Daoy (cell line): ENCODE measurements around the gene IRAK1. TPM values are rescaled to one million over a fixed set of nuclear protein-coding genes. Genes with fewer than 3 reads are reported as not detected.
"Not testable (repeated sequence)": the region's sequence is repeated elsewhere in the genome, so short reads cannot be mapped to it uniquely, and the experiment has no call there.

Source experiments
- DNase-seq: peaks from one replicate; pipeline ENCODE4 v3.0.0-alpha.2; 2015; ENCODE audit warnings: low read depth
- total RNA-seq: library from RNA; depleted of rRNA; stranded (reverse); fragments of >200 nt; shearing (Covaris generic); gene quantifications from 2 replicates; pipeline ENCODE4 v1.2.3, GENCODE V29; 2014

Gene IRAK1
- total RNA-seq, 1 experiment from 2014 or later, result 49.2 TPM

DNA sequence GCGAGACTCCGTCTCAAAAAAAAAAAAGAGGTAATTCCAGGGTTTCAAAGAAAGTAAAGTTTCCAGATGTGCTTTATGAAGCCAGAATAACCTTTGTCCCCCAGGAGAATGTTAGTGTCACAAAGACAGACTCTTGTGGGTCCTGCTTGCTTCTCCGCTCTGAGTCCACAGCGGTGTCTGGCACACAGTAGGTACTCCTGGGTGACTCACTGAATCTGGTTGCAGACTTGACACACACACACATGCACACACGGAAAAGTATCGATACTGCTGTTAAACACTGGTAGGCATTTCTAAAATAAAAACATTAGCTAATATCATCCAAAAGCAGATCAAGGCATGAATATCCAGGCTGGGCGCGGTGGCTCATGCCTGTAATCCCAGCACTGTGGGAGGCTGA lies 24.2 kb downstream of the IRAK1 start:
- DNase-seq, result no peak

DNA sequence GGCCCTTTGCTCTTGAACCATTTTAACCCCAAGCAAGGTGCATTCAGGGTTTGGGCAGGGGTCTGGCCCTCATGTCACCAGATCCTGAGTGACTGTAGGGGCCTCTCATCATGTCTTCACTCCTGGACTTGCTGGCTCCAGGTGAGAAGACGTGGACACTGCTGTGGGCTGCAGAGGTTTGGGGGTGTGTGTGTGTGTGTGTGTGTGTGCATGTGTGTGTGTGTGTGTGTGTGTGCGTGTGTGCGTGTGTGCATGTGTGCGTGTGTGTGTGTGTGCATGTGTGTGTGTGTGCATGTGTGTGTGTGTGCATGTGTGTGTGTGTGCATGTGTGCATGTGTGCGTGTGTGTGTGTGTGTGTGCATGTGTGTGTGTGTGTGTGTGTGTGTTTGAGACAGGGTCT lies 25.3 kb downstream of the IRAK1 start:
- DNase-seq, result not testable (repeated sequence)

DNA sequence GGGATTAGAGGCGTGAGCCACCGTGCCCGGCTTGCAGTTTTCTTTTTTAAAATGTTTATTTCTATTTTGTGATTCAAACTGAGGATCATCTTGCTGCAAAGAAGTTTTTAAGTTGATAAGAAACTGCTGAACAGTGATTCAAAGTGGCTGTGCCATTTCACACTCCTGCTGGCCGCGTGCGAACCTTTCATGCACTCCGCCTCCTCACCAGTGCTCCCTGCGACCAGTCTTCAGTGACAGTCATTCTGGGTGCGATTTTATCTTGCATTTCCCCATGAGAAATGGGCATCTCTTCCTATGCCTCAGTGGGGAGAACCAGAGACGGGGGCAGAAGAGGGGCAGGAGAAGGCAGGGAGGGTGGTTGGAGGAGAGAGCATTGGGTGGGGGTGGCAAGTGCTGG lies 25.7 kb downstream of the IRAK1 start:
- no peak for DNase-seq

DNA sequence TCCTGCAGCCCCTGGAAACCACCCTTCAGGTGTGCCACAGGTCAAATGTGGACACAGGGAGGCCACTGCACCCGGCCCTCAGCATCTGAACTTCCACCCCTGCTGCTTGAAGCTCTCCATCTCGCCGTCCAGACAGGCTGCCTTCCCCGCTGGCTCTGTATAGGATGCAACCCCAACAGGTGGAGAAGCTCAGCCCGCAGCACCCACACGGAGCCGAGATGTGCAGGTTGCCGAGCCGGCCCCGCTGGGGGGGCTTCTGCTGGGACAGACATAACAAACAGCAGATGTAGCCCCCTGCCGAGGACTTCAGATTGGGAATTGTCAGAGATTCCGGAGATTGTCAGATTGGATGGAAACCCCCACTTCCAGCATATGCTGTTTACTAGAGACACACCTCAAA lies 26.6 kb downstream of the IRAK1 start:
- DNase-seq, result no peak

DNA sequence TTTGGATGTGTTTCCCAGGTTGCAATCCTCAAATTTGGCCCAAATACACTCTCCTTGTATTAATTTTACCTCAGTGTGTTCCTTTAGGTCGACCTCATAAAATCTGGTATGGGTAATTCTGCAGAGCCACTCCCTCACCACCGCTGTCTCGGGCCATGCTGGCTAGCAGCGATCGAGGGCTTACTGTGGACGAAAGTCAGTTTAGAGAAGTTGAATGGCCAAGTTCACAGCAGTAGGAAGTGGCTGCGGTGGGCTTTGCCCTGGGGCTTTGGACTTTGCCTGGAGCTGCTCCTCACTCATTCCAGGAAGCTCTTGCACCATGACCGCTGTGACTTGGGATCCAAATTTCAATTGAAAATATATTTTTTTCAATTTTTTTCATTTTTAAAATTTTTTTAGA lies 27.5 kb downstream of the IRAK1 start:
- DNase-seq, result no peak

DNA sequence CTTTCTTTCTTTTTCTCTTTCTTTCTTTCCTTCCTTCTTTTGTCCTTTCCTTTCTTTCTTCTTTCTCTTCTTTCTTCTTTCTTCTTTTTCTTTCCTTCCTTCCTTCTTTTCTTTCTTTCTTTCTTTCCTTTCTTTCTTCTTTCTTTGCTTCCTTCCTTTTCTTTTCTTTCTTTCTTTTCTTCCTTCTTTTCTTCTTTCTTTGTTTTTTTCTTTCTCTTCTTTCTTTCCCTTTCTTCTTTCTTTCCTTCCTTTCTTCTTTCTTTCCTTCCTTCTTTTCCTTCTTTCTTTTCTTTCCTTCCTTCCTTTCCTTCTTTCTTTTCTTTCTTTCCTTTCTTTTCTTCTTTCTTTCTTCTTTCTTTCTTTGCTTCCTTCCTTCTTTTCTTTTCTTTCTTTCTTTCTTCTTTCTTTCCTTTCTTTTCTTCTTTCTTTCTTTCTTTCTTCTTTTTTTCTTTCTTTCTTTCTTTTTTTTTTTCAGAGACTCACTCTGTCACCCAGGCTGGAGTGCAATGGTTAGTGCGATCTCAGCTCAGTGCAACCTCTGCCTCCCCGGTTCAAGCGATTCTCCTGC lies 28.6 kb downstream of the IRAK1 start:
- DNase-seq, result no peak

DNA sequence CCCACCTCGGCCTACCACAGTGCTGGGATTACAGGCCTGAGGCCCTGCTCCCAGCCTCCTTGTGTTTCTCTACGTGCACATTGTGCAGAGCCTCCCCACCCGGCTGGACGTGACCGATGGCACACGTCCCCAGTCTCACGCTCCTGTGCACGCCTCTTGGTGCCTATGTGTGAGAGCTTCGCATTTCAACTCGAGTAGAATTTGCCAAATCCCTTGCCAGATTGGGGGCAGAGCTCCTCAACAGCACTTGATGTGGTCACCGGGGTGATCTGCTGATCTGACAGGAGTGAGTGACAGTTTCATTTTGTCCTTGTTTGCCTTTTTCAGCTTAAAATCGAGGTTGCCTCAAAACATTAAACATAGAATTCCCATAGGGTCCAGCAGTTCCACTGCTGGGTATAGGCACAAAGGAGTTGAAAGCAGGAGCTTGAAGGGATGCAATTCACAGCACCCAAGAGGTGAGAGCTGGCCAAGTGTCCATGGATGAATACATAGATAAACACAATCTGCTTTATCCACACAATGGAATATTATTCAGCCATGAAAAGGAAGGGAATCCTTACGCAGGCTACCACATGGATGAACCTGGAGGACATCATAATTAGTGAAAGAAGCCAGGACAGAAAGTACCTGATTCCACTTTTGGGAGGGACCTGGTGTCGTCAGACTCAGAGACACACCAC lies 29.6 kb downstream of the IRAK1 start:
- DNase-seq, result no peak

DNA sequence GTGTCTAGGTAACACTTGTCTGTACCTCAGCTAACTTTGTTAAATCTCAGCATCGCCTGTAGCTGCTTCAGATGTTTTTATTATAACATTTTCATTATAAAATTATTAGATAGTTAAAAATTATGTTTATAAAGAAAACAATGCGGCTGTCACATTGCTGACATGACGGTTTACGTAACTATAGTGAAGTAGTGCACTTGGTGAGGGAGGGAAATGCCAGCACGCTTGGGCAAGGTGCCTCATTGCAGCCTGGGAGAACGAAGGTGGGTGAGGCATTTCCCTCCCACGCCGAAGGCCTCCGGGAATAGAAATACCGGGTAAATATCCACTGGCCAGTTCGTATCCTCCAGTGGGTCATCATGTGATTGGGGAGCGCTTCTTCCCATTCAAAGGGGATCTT lies 31.2 kb downstream of the IRAK1 start:
- DNase-seq, result no peak

DNA sequence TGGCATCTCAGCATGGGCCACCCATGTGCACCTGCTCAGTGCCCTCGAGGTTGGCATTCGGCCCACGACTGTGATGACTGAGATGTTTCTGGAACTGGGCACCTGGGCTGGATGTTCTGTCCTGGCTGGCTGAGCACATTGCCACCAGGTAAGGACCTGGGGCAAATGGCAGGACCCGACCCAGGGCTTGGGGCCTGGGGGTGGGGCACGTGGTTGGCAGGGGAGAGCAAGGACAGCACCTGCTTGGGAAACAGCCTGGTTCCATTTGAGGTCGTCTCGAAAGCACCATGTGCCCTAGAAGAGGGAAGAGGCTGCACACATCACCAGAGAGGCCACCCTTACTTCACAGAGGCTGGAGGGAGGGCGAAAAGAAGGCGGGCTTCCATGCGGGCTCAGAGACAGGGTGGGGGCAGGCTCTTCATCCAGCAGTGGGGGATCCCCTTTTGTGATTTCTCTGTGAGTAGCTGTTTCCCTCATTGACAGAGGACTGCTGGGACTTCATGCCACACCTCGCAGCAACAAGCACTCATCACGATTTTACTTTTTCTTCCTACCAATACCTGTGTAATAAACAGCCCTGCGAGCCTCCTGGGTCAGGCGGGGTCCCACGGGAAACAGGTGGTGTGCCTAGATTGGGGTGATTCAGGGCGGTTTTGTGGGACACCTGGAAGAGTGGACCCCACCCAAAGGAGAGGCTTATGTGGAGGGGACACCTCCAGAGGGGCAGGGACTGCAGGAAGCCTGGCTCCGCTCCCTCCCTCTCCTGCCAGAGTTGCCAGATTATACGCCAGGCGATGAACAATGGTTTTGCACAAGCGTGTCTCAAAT lies 35.1 kb downstream of the IRAK1 start:
- DNase-seq, result no peak

DNA sequence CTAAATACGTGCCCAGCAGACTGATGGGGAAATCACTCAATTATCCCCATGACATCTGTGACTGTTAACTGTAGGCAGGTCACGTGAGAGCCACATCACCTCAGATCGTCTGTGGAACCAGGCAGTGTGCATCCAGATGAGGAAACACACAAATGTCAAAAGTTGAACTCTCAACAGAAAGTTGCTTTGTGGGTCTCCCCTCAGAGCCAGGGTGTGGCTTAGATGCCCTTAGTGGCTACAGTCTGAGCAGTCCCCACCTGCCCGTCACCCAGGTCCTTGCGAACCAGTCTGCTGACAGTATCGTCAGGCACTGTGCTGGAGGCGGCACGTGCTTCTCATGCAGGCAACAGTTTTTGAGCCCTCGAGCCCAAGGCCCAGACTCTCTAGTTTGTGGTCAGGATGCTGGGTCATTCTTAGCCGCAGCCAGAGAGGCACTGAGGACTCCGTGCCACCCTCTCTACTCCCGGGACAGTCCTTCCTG lies 36.3 kb downstream of the IRAK1 start:
- DNase-seq, result no peak

DNA sequence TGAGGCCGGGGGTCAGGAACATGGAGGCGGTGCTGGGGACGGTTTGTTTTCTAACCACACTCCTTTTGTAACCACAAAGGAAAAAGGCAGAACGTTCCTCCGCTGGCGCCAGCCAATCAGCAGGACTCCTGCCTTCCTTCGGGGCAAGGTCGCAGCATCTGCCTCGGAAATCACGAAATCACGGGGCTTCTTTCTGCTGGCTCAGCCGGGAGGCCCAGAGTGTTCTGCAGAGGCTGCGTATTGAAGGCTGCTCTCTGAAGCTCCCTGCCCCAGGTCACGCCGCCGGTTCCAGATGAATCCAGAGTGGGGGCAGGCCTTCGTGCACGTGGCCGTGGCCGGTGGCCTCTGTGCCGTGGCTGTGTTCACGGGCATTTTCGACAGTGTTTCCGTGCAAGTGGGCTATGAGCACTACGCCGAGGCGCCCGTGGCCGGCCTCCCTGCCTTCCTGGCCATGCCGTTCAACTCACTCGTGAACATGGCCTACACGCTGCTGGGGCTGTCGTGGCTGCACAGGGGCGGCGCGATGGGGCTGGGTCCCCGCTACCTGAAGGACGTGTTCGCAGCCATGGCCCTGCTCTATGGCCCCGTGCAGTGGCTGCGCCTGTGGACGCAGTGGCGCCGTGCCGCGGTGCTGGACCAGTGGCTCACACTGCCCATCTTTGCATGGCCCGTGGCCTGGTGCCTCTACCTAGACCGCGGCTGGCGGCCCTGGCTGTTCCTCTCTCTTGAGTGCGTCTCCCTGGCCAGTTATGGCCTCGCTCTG lies 37.8 kb downstream of the IRAK1 start:
- DNase-seq, result no peak

DNA sequence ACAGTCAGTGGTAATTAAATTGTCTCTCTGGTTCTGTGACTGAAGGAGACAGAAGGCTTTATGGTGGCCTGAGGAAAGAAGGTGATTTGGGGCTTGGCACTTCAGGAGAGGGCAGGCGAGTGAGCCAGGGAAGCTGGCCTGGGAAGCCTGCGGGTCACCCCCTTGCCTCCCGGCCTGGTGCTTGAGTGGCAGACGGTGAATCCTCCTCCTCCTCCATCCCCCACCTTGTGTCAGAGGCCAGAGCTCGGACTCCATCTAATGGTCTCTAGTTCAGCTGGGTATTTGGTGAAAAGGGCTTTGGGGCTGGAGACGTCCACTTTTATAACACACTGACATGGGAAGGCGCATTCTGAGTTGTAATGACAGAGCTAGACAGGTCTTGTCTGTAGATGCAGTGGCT lies 38.5 kb downstream of the IRAK1 start:
- DNase-seq, result no peak

DNA sequence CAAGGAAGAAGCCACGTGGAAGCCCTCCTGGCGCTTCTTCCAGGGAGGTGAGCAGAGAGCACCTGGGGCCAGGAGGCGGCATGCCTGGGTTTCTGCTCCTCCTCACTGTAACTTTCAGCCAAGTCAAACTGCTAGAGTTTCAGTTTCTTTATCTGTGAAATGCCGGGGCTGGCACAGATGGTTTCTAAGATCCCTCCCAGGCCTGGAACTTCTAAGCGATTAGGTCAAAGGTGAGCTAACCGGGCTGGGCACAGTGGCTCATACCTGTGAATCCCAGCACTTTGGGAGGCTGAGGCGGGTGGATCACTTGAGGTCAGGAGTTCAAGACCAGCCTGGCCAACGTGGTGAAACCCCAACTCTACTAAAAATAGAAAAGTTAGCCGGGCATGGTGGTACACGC lies 39.3 kb downstream of the IRAK1 start:
- not testable (repeated sequence) for DNase-seq

DNA sequence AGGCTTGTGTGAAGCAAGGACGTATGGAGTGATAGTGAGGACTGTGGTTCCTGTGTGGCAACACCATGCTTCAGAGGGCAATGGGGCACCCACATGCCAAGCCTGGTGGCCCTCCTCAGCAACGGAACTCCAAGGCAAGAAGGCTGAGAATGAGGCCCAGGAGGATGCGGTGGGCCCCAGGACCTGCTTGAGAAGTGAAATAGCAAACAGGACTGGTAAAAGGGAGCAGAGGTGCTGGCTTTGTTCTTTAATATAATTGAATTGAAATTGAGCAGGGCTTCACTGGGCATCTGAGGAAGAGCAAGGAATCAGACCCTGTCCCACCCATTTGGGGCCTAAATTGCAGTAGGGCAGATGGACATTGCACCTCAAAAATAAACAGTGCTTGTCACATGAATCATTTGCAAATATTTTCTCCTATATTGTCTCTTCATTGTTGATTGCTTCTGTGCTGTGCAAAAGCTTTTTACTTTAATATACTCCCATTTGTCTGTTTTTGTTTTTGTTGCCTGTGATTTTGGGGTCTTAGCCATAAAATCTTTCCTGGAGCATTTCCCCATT lies 44.9 kb downstream of the IRAK1 start:
- no peak for DNase-seq

DNA sequence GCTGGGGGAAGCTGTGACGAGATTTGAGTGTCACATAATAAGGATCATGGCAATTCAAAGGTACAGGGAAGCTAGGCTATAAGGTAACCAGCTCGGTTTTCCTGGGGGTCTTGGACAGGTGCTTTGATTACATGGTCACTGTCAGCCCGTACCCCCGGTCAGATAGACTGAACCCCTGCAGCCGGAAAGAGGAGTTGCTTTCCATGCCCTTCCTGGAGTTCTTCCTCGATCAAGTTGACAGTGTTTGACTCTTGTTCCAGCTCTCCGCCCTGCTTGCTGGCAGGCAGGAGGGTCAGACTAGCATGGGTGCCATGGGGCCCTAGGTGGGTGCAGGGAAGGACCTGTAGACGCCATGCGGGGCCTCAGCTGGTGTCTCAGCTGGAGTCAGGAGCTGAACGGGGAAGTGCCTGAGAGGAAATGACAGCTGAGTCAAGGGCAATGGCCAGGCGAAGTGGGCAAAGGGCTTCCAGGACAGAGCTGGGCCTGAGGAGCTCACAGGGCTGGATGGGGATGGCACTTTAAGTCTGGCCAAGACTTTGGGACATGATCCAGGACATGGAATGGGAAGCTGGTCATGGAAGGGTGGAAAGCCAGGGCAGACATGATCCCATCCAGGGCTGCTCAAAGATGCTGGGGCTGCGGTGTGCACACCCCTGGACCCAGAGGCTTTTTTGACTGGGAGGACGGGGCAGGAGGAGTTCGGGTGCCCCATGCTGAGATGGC lies 45.5 kb downstream of the IRAK1 start:
- no peak for DNase-seq

DNA sequence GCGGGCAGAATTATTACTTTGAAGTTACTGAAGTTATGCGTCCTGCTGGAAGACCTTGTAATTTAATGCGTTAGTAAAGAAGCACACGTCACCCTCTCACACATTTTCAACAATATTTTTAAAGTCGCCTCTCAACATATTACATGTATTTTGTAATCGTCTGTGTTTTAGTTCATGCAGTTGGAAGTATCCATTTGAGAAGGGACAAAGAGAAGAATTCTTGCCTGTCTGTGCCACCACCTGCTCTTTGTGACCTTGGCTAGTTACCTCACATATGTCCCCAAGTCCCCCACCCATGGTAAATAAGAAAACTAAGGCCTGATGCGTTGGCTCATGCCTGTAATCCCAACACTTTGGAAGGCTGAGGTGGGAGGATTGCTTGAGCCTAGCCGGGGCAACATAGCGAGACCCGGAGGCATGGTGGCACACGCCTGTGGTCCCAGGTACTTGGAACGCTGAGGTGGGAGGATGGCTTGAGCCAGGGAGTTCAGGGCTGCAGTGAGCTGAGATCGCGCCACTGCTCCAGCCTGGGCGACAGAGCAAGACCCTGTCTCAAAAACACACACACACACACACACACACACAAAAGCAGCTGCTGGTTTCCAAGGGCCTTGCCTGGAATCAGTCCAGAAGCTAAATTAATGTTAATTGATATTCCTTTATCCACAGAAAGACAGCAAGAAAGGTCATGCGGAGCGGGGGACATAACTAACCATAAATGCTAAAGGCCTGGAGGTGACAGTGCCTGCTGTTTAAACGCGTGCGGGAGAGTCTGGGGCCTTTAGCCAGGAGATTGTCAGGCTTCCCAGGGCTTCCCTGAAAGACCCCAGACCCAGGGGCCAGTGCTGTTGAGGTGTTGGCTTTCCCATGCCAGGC lies 46.3 kb downstream of the IRAK1 start:
- no peak for DNase-seq

DNA sequence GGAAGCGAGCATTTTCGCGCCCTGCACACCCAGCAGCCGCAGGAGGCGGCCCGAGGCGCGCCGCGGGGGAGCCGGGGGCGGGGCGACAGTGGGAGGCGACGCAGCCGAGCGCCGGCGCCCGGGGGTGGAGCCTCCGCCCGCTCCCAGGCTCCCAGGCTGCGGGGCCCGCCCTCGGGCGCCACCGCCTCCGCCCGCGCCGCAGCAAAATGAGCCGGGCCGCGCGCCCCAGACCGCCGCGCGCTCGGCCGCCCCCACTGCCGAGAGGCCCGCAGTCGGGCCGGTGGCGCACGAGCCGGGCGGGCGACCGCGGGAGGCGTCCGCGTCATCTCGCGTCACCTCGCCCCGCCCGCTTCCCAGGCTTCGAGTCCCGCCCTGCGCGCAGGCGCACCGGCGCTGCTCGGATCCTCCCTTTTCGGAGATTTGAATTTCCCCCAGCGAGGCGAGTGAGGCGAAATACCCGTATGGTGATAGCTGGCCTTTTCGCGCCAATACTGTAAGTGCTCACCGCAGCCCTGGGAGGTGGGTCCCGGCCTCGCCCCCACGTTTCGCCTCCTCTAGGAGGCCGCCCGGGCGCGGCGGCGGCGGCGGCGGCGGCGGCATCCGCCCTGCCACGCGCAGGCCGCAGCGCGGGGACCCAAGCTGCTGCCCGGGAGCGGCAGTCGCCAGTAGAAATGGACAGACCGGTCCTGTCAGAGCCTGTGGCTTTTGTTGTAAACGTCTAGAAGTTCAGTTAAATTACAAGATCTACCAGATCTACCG lies 47.2 kb downstream of the IRAK1 start, which contains the start of gene TMEM187:
Gene TMEM187 (plus strand): TSS at position 387 of the 759 bp plus-strand sequence. CDS start 9,309 bp downstream, outside the sequence.
- peak; percentile 92 for DNase-seq

DNA sequence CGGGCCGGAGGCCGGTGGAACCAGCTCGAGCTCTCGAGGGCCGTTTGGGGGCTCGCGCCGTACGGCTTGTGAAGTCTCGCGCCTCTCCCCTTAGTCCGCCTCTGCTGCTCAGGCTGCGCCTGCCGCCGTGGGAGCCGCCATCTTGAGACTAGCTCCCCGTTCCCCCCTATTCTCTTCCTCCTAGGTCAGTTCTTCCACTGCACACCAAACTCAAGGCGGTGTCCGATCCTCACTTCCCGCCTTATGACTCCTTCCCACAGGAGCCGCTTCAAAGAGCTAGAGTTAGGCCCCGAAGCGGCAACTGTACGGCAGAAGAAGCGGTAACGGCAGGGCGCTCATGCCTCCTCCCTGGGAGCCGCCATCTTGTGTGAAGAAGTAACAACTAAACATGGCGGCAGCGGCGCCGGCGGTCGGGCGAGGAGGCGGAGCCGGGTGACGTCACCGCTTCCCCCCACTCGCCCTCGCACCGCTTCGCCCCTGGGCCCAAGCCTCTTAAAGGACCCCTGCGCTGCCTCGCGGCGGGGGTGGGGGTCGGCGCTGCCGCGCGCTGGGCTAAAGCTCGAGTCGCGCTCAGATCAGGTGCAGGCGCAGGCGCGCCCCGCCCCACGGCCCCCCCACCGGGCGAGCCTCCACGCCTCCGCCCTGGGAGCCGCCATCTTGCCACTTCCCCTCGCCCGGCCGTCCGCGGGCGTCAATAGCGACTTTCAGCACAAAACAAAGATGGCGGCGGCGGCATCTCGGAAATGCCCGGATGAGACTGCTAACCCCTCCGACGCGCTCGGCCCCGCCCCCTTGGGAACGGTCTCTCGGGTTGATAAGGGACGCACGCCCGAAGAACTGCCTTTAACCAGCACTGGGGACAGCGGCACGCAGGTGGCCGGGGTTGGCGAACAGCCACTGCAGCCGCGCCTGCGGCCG lies 48.0 kb downstream of the IRAK1 start, which contains the start of gene HCFC1:
Gene HCFC1 (minus strand): TSS at position 369 of the 918 bp plus-strand sequence. CDS start 978 bp downstream, outside the sequence.
- peak; percentile 87 for DNase-seq
